Rectal smooth muscle tissue (tissue), 1 donor: ENCODE results near the gene SLC6A4.

Experiments used
- H3K27ac ChIP-seq: one replicate; pipeline ENCODE4 v1.7.0; 2013; ENCODE audit warnings: low read depth, low read length, inconsistent platforms
- H3K27me3 ChIP-seq: one replicate; pipeline ENCODE4 v1.7.0; 2013; ENCODE audit warnings: low read length; ENCODE audit not compliant: control insufficient read depth, insufficient read depth
- H3K36me3 ChIP-seq: one replicate; pipeline ENCODE4 v1.7.0; 2013; ENCODE audit warnings: low read length; ENCODE audit not compliant: control insufficient read depth, insufficient read depth
- H3K4me1 ChIP-seq: one replicate; pipeline ENCODE4 v1.7.0; 2013; ENCODE audit warnings: low read length; ENCODE audit not compliant: control insufficient read depth, insufficient read depth
- H3K4me3 ChIP-seq: one replicate; pipeline ENCODE4 v1.7.0; 2013; ENCODE audit warnings: low read length
- H3K9ac ChIP-seq: one replicate; pipeline ENCODE4 v1.7.0; 2013; ENCODE audit warnings: low read length

Gene SLC6A4

DNA sequence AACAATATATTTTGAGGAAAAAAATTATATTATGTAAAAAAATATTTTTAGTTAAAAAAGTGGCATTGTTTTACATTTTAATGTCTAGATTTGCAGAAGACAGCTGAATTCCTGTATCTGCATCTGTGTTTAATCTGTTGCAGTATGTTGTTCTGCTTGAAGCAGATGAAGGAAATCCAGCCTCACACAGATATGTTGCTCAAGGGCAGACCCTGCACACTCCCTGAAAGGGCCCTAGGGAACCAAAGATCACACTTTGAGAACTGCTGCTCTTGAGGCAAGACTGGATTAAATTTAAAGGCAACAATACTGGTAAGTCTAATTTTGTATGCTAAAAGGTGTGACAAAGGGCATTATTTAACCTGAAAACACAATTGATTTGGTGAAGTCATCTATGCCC, 16.4 kb upstream of the SLC6A4 start:
- Histone ChIP-seq H3K9ac (no peak overlapping the region), H3K36me3 (peaks cover 17% of the 10 kb centered on the region), H3K27ac (no peak overlapping the region), H3K4me3 (no peak overlapping the region), H3K4me1 (no peaks in the 10 kb centered on the region), H3K27me3 (no peaks in the 10 kb centered on the region)

DNA sequence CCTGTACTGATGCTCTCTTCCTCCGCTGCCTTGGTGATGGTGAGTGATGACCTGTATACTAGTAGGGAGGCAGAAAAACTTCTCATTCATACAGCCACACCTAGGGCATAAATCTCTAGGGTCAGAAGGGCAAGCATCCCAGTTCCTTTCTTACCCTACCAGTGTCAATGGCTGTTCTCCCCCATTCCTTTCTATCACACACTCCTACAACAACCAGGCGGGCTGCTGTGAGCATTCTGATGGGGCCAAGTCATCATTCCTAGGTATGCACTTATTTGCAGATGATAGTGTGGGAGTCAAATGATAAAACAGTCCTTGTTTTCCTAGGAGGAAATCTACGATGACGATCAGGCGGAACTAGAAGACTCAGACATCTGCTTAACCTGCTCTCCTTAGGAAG, 14.0 kb upstream of the SLC6A4 start:
- Histone ChIP-seq H3K27ac (no peak overlapping the region), H3K36me3 (peaks cover 14% of the 10 kb centered on the region)

DNA sequence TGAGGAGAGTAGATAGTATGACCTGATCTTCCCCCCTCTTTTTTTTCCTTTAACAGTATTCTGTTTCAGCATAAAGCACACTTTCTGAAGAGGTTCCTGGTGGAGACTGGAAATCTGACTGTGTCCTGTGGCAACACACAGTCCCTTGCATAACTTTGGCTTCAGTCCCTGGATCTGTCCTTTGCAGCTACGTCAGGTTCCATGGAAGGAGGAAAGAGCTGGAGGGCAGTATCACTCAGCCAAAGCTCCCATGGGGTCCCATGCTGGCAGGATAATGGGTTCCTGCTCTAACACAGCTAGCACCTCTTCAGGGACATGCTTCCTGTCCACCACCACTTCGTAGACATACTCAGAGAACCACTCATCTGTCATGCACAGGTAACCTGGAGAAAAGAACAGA, 13.3 kb upstream of the SLC6A4 start:
- no peaks in the 10 kb centered on the region for H3K27me3 ChIP-seq
- H3K4me3 ChIP-seq: no peak overlapping the region
- H3K27ac ChIP-seq: no peak overlapping the region
- H3K9ac ChIP-seq: no peak overlapping the region
- H3K36me3 ChIP-seq: peaks cover 14% of the 10 kb centered on the region
- H3K4me1 ChIP-seq: no peaks in the 10 kb centered on the region

More for the DNA sequence above, 14.0 kb upstream of the SLC6A4 start:
- no peaks in the 10 kb centered on the region for H3K4me1 ChIP-seq
- no peaks in the 10 kb centered on the region for H3K27me3 ChIP-seq
- no peak overlapping the region for H3K4me3 ChIP-seq
- H3K9ac ChIP-seq: no peak overlapping the region

DNA sequence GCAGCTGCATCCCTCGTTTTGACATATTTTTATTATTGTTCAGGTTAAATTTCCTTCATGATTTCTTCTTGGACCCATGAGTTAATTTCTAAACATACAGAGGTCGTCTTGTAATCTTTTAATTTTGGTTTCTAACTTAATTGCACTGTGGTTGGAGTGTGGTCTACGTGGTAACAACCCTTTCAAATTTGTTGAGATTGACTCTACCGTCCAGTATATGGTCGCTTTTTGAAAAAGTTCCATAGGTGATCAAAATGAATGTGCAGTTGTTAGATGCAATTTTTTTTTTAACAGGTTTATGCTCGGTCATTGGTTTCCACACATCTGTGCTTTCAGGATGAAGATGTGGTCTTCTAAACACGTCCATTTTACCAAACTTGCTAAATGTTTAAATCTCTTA, 11.0 kb upstream of the SLC6A4 start:
- no peak overlapping the region for H3K4me3 ChIP-seq
- H3K9ac ChIP-seq: no peak overlapping the region
- H3K27ac ChIP-seq: no peak overlapping the region
- H3K4me1 ChIP-seq: no peaks in the 10 kb centered on the region
- peaks cover 11% of the 10 kb centered on the region for H3K36me3 ChIP-seq
- no peaks in the 10 kb centered on the region for H3K27me3 ChIP-seq

DNA sequence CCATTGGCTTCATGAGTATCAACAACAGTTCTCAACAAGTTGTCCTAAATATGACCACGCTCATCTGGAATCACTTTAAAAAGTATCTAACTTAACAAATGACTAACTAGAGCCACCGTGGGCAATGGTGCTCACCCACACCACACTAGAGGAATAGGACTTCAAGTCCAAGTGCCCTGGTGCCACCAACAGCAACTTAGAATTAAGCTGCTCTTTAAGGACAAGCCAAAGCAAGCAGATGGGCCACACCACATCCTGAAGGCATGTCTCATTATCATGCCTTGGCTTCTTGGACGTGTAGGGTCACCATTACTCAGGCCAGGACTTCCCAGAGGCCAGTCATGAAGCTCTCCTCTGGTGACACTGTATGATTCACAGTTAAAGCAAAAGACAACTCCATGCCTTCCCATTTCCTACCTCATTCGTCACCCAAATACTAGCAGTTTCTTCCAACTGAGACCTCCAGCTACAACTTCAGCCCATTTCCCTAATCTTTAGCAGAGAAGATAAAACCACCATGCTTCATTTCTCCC, 9.4 kb upstream of the SLC6A4 start:
- Histone ChIP-seq H3K4me3 (no peak overlapping the region), H3K36me3 (peaks cover 11% of the 10 kb centered on the region), H3K4me1 (no peaks in the 10 kb centered on the region), H3K27me3 (no peaks in the 10 kb centered on the region), H3K9ac (no peak overlapping the region), H3K27ac (no peak overlapping the region)

DNA sequence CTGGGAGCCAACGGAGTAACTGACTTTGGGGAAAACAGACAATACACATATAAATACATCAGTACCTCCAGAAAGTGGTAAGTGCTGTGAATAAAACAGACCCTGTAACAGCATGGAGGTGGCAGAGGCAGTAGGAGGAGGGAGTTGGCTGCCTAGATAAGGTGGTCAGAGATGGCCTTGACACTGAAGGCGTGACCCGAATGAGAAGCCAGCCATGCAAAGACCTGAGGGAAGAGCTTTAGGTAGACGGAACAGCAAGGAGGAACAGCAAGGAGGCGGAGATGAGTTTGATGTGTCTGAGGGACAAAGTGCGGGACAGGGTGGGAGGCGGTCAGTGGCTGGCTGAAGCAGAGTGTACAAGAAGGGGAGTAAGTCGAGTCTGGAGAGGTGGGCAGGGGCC, 8.1 kb upstream of the SLC6A4 start:
- Histone ChIP-seq H3K9ac (no peak overlapping the region), H3K36me3 (peaks cover 5% of the 10 kb centered on the region), H3K4me3 (no peak overlapping the region), H3K4me1 (no peaks in the 10 kb centered on the region), H3K27ac (no peak overlapping the region), H3K27me3 (no peaks in the 10 kb centered on the region)

DNA sequence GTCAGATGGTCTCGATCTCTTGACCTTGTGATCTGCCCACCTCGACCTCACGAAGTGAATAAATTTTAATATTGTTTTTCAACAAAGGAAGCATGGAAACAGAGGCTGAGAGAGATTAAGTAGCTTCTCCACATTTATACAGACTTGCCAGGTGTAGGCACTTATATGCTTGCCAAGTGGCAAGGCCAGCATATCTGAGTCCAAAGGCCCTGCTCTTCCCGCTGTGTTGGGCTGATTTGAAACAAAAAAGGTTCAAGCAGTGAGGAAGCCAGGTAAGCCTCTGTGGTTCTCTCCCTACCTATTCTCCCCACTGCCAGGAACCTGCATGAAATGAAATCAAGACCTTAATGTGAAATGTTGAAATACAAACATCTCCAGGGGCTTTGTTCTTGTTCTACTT, 7.5 kb upstream of the SLC6A4 start:
- H3K9ac ChIP-seq: no peak overlapping the region
- no peak overlapping the region for H3K4me3 ChIP-seq
- no peaks in the 10 kb centered on the region for H3K4me1 ChIP-seq
- no peak overlapping the region for H3K27ac ChIP-seq
- H3K27me3 ChIP-seq: peaks cover 2% of the 10 kb centered on the region
- no peaks in the 10 kb centered on the region for H3K36me3 ChIP-seq

DNA sequence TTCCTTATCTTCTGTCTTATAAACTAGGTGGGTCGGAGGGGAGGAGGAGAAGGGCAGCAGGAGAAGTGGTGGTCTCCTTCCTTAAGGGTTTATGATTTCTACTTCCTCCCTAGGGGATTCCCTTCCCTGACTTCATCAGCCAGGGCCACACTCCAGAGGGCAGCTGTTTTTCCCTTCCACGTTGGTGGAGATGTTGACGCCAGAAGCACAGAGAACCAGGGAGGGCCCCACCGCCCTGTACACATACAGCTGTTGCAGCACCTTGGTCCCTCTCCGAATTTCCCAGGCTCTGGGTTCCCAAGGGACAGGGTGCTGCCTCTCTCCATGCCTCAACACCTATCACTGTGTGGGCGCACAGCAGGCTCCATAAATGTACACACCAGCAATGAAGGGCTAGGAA, 5.6 kb upstream of the SLC6A4 start:
- Histone ChIP-seq H3K4me1 (peaks cover 3% of the 10 kb centered on the region), H3K4me3 (no peak overlapping the region), H3K36me3 (no peaks in the 10 kb centered on the region), H3K9ac (no peak overlapping the region), H3K27ac (no peak overlapping the region), H3K27me3 (peaks cover 12% of the 10 kb centered on the region)

DNA sequence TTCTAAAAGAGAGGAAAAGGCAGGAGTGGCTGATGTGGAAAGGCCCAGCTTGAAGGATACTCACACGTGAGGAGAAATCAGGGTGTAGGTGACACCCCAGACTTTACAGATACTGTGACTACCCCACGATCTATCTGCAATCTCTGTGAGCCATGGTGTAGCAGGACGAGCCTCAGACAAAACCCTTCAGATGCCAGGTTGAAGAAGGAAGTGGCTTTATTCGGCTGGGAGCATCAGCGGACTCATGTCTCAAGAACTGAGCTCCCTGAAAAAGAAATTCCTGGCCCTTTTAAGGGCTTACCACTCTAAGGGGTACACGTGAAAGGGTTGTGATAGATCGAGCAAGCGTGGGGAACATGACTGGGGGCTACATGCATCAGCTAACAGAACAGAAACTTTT, 4.7 kb upstream of the SLC6A4 start:
- no peak overlapping the region for H3K4me3 ChIP-seq
- H3K27ac ChIP-seq: no peak overlapping the region

DNA sequence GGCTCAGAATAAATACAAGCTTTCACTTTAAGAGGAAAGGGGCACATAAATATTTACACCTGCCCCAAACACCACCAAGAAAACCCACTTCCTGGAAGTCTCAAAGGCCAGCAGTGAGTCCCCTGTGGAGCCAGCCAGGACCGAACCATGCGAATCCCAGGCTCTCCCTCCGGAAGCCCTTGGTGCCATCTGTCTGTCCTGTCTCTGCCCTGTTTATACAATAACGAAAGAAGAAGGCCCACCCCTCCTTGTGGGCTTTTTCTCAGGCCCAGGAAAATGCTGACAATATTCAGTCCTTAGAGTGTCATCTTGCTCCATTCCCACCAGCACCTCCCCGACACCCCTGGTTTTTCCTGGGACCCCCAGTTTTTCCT, 3.6 kb upstream of the SLC6A4 start:
- peaks cover 3% of the 10 kb centered on the region for H3K4me1 ChIP-seq
- no peaks in the 10 kb centered on the region for H3K36me3 ChIP-seq
- H3K27ac ChIP-seq: no peak overlapping the region
- no peak overlapping the region for H3K4me3 ChIP-seq
- H3K9ac ChIP-seq: no peak overlapping the region
- H3K27me3 ChIP-seq: peaks cover 18% of the 10 kb centered on the region

More for the DNA sequence above, 4.7 kb upstream of the SLC6A4 start:
- Histone ChIP-seq H3K36me3 (no peaks in the 10 kb centered on the region), H3K4me1 (peaks cover 3% of the 10 kb centered on the region), H3K27me3 (peaks cover 18% of the 10 kb centered on the region), H3K9ac (no peak overlapping the region)

DNA sequence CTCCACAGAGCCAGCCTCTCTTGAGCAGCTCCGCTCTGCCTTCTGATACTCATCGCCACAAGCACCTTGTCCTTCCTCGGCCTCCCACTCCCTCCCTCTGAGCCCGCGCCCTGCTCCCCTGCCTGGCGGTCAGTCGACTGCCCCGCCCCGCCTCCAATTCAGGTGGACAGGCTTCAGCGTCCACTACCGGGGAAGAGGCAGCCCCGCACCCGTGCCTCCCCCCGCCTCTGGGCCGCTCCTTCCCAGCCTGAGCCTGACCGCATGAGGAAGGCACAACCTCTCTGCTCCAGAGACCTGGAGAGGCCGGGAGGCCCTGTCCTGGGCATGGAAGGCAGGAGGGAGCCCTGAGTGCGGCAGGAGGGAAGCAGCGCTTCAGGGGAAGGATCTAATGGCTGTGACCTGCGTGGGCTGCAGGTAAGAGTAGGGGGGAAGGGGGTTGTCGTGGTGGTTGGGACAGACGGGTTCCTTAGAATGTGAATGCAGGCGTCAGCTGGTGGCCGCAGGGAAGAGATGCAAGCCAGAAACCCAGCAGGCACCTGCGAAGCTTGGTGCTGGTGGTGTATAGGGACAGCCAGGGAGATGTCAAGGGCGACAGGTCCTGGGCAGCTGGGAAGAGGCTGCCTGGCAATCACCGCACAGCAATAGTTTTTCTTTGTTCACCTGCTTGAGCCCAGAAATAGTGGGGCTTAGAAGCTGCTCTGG, 3.0 kb upstream of the SLC6A4 start:
- Histone ChIP-seq H3K27ac (no peak overlapping the region), H3K9ac (no peak overlapping the region), H3K36me3 (no peaks in the 10 kb centered on the region), H3K4me3 (no peak overlapping the region), H3K27me3 (peaks cover 18% of the 10 kb centered on the region), H3K4me1 (peaks cover 3% of the 10 kb centered on the region)

DNA sequence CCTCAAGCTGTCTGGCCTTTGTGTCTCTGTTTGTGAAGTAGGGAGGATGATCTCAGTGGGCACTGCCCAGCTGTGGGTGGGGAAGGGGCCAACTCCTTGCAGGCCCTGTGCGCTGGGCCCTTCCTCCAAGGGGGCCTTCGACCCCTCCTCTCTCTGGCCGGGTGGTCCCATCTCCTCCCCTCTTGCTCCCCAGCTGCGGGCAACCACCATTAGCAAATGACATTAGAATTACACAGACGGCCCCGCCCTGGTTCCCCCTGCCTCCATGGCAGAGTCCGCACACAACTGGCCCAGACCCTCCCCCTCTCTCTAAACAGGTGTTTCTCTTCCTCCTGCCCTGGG, 2.5 kb upstream of the SLC6A4 start:
- H3K36me3 ChIP-seq: no peaks in the 10 kb centered on the region
- peaks cover 3% of the 10 kb centered on the region for H3K4me1 ChIP-seq
- H3K4me3 ChIP-seq: no peak overlapping the region
- H3K27me3 ChIP-seq: peaks cover 18% of the 10 kb centered on the region
- no peak overlapping the region for H3K9ac ChIP-seq
- H3K27ac ChIP-seq: no peak overlapping the region

DNA sequence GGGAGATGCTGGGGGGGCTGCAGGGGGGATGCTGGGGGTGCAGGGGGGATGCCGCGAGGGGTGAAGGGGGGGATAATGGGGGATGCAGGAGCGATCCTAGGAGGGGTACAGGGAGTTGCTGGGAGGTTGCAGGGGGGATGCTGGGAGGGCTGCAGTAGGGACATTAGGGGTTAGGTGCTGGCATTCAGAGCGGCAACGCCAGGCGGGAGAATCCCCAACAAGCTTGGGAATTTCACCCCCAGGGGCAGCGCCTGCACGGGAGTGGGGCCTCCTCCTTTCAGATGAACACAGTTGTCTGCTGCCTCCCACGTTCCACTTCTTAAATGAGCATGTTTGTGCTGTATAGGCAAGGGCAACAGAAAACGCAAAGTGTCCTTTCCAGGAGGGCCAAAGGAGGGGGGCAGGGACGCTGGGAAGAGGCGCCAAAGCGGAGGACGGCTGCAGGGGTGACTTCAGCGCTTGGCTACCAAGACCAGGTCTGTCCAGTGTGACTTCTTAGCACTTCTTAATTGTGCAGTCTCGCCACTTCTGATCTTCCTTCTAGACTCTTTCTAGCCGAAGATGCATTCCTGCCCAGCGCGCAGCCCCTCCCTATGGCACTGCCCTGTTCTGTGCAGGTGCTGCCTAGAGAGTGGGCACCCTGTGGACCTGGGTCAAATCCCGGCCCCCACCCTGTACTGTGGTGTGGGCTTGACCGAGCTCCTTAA, 2.0 kb upstream of the SLC6A4 start:
- peaks cover 18% of the 10 kb centered on the region for H3K27me3 ChIP-seq
- no peak overlapping the region for H3K9ac ChIP-seq
- no peak overlapping the region for H3K4me3 ChIP-seq
- no peaks in the 10 kb centered on the region for H3K36me3 ChIP-seq
- H3K27ac ChIP-seq: no peak overlapping the region
- H3K4me1 ChIP-seq: peaks cover 3% of the 10 kb centered on the region
